PFSK-1 (cell line): ENCODE measurements around the gene C5orf15.

ENCODE experiments used
- POLR2AphosphoS5 ChIP-seq: IDR thresholded peaks from 2 replicates; pipeline ENCODE4 v1.6.1; 2012; ENCODE audit warnings: low read depth, mild to moderate bottlenecking, control low read depth, low read length, moderate library complexity
- REST ChIP-seq, 2 experiments: IDR thresholded peaks; 2 replicates each; pipeline versions ENCODE4 v1.6.1 to v1.8.0; 2011 to 2012; ENCODE audit warnings: low read depth in 2 of 2, low read length in 2 of 2, control low read depth in 1 of 2, inconsistent platforms in 1 of 2, mild to moderate bottlenecking in 1 of 2, moderate library complexity in 1 of 2; ENCODE audit not compliant: insufficient read depth in 1 of 2
- SIN3A ChIP-seq: IDR thresholded peaks from 2 replicates; pipeline ENCODE4 v1.6.1; 2012; ENCODE audit warnings: mild to moderate bottlenecking, low read length, moderate library complexity, borderline replicate concordance; ENCODE audit not compliant: insufficient read depth
- TAF1 ChIP-seq: IDR thresholded peaks from 2 replicates; pipeline ENCODE4 v1.6.1; 2012; ENCODE audit warnings: low read length, control low read depth, borderline replicate concordance; ENCODE audit not compliant: insufficient read depth

GRCh38 chr5:133933670-133934295 lies 34.6 kb downstream of the C5orf15 start:
- TF ChIP-seq REST (IDR thresholded peaks at IDR 0.05; ENCODE audit: insufficient read depth in 1 of 2, low read depth in 2 of 2, low read length in 2 of 2) (no peak), POLR2AphosphoS5 (no peak), TAF1 (no peak), SIN3A (no peak)
